Measurements from ENCODE around the gene WASF3.

- TF ChIP-seq CTCF (IDR thresholded peaks at IDR 0.05) (no peak), EZH2 (IDR thresholded peaks at IDR 0.05) (no peak), EZH2phosphoT487 (IDR thresholded peaks at IDR 0.05) (no peak)
These were observed 28.0 kb upstream of the WASF3 start for GRCh38 chr13:26529441-26529840.
